HEK293 (cell line): ENCODE data around the gene ARMH4.

Experiments
- KLF10 ChIP-seq: fragments of 450-650 bp; IDR thresholded peaks from 2 replicates; pipeline ENCODE4 v1.5.1; 2018; ENCODE audit warnings: missing biosample characterization, mild to moderate bottlenecking, missing genetic modification characterization
- TCF7L2 ChIP-seq: IDR thresholded peaks from 2 replicates; pipeline ENCODE4 v1.6.1; 2011; ENCODE audit warnings: low read depth, mild to moderate bottlenecking, inconsistent platforms, low read length, moderate library complexity, borderline replicate concordance
- ZFP37 ChIP-seq: fragments of 450-650 bp; formaldehyde crosslinking; IDR thresholded peaks from 2 replicates; pipeline ENCODE4 v1.5.1; 2016; ENCODE audit warnings: missing biosample characterization, missing genetic modification characterization
- ZNF132 ChIP-seq: fragments of 450-650 bp; formaldehyde crosslinking; IDR thresholded peaks from 2 replicates; pipeline ENCODE4 v1.5.1; 2017; ENCODE audit warnings: missing biosample characterization, missing genetic modification characterization, borderline replicate concordance
- ZNF391 ChIP-seq: fragments of 450-650 bp; formaldehyde crosslinking; IDR thresholded peaks from 2 replicates; pipeline ENCODE4 v1.5.1; 2016; ENCODE audit warnings: low read depth, missing biosample characterization, missing genetic modification characterization, borderline replicate concordance
- ZNF670 ChIP-seq: fragments of 450-650 bp; formaldehyde crosslinking; IDR thresholded peaks from 2 replicates; pipeline ENCODE4 v1.5.1; 2016; ENCODE audit warnings: missing biosample characterization, missing genetic modification characterization, low read depth
- ZNF747 ChIP-seq: fragments of 450-650 bp; formaldehyde crosslinking; IDR thresholded peaks from 2 replicates; pipeline ENCODE4 v1.5.1; 2016; ENCODE audit warnings: missing biosample characterization, missing genetic modification characterization
- ZNF776 ChIP-seq: fragments of 450-650 bp; formaldehyde crosslinking; IDR thresholded peaks from 2 replicates; pipeline ENCODE4 v1.5.0; 2017; ENCODE audit warnings: missing biosample characterization, missing genetic modification characterization, borderline replicate concordance
- TF ChIP-seq, protein P1 (sequence below): fragments of 450-650 bp; formaldehyde crosslinking; IDR thresholded peaks from 2 replicates; pipeline ENCODE4 v1.5.1; 2016; ENCODE audit warnings: missing biosample characterization, missing genetic modification characterization

DNA sequence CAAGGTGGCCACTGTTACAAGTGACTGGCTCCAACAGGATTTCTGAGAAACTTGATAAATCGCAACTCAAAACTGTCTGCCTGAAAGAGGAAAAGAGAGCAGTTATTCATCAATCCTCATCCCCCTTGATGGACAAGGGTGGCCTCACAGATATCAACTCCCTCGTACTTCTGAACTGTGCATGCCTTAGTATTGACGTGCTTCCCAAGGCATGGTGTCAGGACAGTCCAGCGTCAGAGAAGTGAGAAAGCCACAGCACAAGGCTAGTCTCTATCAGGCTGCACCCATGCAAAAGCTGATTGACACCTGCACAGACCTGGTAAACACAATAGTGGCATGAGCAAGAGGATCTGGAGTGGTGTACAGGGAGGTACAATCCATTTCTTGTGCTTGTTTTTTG lies 160.7 kb downstream of the ARMH4 start:
- TF ChIP-seq KLF10 (tag by site-specific recombination) (no peak), ZNF670 (no peak), ZNF747 (tag by site-specific recombination) (no peak), ZNF132 (tag by site-specific recombination) (no peak), ZNF391 (tag by site-specific recombination) (no peak), ZNF776 (tag by site-specific recombination) (no peak), TCF7L2 (no peak), ZFP37 (tag by site-specific recombination) (no peak)
- TF ChIP-seq, protein P1, sequence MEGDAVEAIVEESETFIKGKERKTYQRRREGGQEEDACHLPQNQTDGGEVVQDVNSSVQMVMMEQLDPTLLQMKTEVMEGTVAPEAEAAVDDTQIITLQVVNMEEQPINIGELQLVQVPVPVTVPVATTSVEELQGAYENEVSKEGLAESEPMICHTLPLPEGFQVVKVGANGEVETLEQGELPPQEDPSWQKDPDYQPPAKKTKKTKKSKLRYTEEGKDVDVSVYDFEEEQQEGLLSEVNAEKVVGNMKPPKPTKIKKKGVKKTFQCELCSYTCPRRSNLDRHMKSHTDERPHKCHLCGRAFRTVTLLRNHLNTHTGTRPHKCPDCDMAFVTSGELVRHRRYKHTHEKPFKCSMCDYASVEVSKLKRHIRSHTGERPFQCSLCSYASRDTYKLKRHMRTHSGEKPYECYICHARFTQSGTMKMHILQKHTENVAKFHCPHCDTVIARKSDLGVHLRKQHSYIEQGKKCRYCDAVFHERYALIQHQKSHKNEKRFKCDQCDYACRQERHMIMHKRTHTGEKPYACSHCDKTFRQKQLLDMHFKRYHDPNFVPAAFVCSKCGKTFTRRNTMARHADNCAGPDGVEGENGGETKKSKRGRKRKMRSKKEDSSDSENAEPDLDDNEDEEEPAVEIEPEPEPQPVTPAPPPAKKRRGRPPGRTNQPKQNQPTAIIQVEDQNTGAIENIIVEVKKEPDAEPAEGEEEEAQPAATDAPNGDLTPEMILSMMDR (tag by site-specific recombination) = no peak
